HCEC 1CT (cell line): ENCODE measurements around the gene ILF2.
"Not testable (repeated sequence)": the region's sequence is repeated elsewhere in the genome, so short reads cannot be mapped to it uniquely, and the experiment has no call there.

Experiments used
- DNase-seq: peaks from one replicate; pipeline ENCODE4 v3.0.0-alpha.2; 2017

ILF2 gene

DNA sequence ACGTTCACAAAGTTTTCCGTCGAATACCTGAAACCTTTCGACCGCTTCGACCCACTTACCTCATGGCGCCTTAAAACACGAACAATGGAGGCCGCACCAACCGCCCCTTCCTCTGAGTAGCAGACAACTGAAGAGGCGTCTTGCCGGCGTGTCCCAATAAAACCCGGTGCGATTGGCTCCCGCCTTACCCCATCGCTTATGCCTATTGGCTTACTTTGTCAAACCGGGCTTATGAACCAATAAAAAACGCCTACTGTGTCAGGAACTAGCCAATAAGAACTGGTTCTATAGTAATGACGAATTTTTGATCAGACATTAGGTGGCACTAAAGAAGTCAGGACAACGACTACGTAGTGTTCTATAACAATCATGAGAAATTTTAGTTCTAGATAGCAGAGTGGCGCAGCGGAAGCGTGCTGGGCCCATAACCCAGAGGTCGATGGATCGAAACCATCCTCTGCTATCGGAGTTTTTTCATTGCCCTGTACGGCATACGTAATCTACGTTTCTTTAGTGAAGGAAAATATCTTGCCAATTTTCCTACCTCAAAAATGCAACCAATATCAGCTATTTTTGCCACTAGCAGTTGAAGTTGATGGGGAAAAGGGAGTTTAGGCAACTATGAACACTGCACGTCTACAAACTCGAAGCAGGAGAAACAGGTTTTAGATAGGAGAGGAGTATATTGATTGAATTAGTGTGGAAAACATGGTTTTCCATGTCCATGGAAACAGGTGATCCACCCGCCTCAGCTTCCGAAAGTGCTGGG lies at the start of gene ILF2:
ILF2 (minus strand) TSS at position 135 of the 769 bp plus-strand sequence; CDS start at position 64, 71 bp downstream.
- peak; percentile 99 for DNase-seq

- DNase-seq: no peak
Observed at GRCh38 chr1:153717330-153717729, 46.5 kb upstream of the ILF2 start.

- DNase-seq: not testable (repeated sequence)
Observed at GRCh38 chr1:153716211-153716610, 45.4 kb upstream of the ILF2 start.

DNA sequence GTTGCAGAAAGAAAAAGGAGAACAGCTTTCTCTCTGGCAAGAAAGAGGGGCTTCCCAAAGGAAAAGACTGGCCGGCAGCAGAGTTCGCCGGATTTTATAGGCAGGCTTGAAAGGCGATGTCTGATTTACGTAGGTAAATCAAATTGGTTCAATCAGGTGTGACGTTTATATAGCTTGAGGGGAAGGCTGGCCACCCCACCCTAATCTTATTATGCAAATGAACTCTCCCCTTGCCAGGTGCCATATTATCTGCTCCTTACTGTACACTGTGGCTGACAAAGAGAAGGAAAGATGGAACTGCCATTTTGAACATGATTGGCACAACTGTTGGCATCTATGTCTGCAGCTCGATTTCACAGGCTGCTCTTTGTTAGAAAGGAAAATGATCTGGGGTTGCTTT lies 40.2 kb upstream of the ILF2 start:
- DNase-seq: no peak

- no peak for DNase-seq
Observed at GRCh38 chr1:153705484-153705883, 34.7 kb upstream of the ILF2 start.

GRCh38 chr1:153699768-153700167 lies 29.0 kb upstream of the ILF2 start:
- no peak for DNase-seq

GRCh38 chr1:153698923-153699714 lies 28.3 kb upstream of the ILF2 start:
- DNase-seq: peak; percentile 51

DNA sequence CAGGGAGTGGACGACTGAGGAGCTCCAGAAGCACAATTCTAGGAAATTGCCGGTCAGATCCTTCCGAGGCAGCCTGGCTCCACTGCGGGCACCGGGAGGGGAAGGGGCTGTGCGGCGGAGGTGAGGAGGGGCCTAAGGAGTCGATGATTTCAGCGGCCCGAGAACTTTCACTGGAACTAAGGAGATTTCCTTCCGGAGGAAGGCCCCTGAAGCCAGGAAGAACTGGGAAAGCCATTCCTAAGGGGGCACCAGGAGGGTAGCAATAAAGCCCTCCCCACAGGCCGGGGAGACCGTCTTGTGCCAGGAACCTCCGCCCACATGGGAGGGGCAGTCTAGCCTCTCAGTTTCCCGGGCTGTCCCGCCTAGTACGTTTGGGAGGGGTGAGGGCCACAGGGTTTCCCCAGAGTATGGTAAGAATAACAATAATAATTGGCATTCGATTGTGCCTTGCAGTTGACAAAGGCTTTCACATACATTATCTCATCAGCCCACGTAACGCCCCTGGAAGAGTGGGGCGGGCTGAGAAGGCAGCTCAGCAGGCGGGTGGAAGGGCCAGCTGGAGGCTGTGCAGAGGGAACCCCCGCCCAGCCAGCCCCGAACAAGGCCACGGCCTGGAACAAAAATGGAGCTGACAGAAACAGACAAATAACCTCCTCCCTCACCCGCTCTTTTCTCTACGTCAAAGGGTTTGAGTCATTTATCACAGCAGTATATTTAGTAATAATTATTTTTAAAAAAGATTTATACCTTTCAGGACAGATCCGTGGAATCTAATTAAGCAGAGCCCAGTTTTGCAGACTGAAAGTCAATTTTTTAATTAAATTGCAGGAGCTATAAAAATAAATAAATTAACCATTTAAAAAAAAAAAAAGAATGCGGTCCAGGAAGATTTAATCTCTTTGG lies 27.5 kb upstream of the ILF2 start:
- no peak for DNase-seq

- DNase-seq: no peak
Observed at GRCh38 chr1:153697191-153698019, 26.6 kb upstream of the ILF2 start.

GRCh38 chr1:153696741-153697140 lies 25.9 kb upstream of the ILF2 start:
- no peak for DNase-seq

DNA sequence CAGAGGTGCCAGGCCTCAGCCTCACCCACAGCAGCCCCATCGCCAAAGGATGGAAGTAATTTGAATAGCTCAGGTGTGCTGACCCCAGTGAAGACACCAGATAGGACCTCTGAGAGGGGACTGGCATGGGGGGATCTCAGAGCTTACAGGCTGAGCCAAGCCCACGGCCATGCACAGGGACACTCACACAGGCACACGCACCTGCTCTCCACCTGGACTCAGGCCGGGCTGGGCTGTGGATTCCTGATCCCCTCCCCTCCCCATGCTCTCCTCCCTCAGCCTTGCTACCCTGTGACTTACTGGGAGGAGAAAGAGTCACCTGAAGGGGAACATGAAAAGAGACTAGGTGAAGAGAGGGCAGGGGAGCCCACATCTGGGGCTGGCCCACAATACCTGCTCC lies 22.7 kb upstream of the ILF2 start:
- DNase-seq: no peak

DNA sequence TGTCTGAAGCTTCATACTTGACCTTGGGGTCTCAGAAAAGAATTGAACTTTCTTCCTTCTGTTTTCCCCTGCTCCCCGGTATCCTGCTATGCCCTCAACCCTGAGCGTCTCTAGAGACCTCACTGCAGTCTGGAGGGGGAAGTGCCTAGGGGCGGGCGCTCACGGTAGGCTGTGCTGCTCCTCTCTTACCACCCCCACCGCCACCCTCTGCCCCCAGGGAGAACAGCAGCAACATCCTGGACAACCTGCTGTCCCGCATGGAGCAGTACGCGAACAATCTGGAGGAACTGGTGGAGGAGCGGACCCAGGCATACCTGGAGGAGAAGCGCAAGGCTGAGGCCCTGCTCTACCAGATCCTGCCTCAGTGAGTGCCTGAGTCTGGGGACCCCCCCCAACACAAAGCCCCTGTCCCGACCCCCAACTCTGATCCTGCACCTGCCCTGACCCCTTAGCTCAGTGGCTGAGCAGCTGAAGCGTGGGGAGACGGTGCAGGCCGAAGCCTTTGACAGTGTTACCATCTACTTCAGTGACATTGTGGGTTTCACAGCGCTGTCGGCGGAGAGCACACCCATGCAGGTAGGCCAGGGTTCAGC lies 18.0 kb upstream of the ILF2 start:
- no peak for DNase-seq

DNA sequence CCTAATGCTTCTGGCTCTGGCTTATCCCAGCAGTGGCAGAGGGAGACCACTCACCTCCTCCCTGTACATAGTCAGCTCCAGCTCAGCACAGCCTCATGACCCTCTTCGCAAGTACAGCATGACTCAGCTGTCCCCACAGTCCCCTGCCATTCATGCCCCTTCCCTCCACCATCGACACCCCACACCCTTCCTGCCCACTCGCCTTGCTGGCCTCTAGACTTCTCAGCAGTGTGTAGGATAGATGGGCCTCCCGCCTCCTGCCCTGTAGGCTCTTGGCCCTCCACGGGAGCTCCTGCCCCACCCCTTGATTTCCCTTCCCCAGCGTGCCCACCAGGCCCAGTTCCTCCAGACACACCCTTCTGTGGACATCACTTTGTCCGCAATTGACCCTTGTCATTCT lies 17.5 kb upstream of the ILF2 start:
- DNase-seq: no peak

- no peak for DNase-seq
Observed at GRCh38 chr1:153687346-153688125, 16.7 kb upstream of the ILF2 start.

DNA sequence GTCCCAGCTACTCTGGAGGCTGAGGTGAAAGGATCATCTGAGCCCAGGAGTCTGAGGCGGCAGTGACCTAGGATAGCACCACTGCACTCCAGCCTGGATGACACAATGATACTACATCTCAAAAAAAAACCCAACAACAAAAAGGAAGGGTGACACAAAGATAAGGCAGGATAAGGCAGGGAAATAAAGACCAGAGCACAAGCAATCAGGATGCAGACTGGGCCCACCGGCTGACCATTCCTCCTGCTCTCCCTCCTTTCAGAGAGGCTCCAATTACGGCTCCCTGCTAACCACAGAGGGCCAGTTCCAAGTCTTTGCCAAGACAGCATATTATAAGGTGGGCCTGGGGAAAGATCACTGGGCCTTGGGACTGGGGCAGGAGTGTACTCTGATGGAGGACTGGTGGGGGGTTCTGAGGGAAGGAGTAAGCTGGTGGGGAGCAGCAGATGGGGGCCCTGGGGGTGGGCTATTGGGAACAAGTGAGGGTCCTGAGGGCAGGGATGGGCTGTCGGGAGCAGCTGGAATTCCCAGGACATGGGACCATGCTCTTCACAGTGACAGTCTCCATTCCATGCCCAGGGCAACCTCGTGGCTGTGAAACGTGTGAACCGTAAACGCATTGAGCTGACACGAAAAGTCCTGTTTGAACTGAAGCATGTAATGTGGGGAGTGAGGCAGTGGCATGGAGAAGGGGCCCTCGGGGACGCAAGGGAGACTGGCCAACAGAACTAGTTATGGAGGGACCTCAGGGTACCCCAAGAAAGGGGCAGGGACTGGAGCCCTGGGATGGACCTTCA lies 14.9 kb upstream of the ILF2 start:
- DNase-seq: no peak

DNA sequence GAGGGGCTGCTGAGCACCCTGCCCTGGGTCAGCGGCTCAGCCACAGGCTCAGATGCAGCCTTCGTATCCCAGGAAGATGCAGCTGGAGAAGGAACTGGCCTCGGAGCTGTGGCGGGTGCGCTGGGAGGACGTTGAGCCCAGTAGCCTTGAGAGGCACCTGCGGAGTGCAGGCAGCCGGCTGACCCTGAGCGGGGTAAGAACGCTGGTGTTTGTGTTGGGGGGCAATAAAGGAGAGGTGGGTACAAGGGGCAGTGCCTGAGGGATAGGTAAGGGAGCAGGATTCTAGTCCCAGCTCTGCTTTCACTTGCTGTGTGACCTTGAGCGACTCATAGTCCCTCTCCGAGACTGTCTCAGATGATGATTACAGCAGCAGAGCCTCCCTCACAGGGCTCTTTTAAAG lies 14.1 kb upstream of the ILF2 start:
- DNase-seq: no peak

GRCh38 chr1:153683854-153684253 lies 13.1 kb upstream of the ILF2 start:
- DNase-seq: peak; percentile 27

GRCh38 chr1:153682730-153683129 lies 11.9 kb upstream of the ILF2 start:
- no peak for DNase-seq

- DNase-seq: no peak
Observed at GRCh38 chr1:153680120-153680403, 9.3 kb upstream of the ILF2 start.

DNA sequence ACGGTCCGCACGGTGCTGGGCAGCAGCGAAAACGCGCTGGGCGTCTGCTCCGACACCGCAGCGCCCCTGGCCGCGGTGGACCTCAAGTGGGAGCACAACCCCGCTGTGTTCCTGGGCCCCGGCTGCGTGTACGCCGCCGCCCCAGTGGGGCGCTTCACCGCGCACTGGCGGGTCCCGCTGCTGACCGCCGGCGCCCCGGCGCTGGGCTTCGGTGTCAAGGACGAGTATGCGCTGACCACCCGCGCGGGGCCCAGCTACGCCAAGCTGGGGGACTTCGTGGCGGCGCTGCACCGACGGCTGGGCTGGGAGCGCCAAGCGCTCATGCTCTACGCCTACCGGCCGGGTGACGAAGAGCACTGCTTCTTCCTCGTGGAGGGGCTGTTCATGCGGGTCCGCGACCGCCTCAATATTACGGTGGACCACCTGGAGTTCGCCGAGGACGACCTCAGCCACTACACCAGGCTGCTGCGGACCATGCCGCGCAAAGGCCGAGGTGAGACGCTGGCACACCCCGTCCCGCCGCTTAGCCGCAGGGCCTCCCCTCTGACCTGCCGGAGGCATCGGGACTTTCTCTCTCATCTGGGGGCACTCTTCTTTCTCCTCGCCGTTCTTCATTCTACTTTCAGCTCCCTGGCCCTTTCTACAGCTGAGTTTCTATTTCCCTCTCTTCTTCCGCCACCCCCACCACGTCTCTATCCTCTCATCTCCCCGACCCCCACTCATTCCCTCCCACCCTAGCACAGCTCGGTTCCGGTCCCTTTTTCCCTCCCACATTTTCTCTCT lies 8.7 kb upstream of the ILF2 start:
- no peak for DNase-seq
